GM18519 (cell line): ENCODE measurements around the gene SIM1.

ENCODE experiments used
- ATAC-seq: cut with Tn5 transposase; IDR thresholded peaks from one replicate; pipeline ENCODE4 v1.9.1; 2021; ENCODE audit warnings: mild to moderate bottlenecking, moderate library complexity; ENCODE audit not compliant: unreplicated experiment, low FRiP score

Gene SIM1

GRCh38 chr6:100458841-100459591 is 5.7 kb downstream of the SIM1 start:
- no peak for ATAC-seq

- ATAC-seq = no peak
These were observed 7.3 kb downstream of the SIM1 start for GRCh38 chr6:100457311-100457990.

GRCh38 chr6:100456908-100457235 is 7.8 kb downstream of the SIM1 start:
- ATAC-seq = no peak

GRCh38 chr6:100456141-100456907 is 8.4 kb downstream of the SIM1 start:
- ATAC-seq = no peak

- ATAC-seq = no peak
These were observed 9.2 kb downstream of the SIM1 start for GRCh38 chr6:100455230-100456124.

GRCh38 chr6:100454551-100455229 is 10.0 kb downstream of the SIM1 start:
- ATAC-seq = no peak

- no peak for ATAC-seq
These were observed 10.8 kb downstream of the SIM1 start for GRCh38 chr6:100453701-100454521.

GRCh38 chr6:100452998-100453397 is 11.7 kb downstream of the SIM1 start:
- ATAC-seq = no peak

- no peak for ATAC-seq
These were observed 13.1 kb downstream of the SIM1 start for GRCh38 chr6:100451577-100451976.

- no peak for ATAC-seq
These were observed 15.5 kb downstream of the SIM1 start for GRCh38 chr6:100449239-100449691.

- no peak for ATAC-seq
These were observed 16.6 kb downstream of the SIM1 start for GRCh38 chr6:100447900-100448748.

- no peak for ATAC-seq
These were observed 17.4 kb downstream of the SIM1 start for GRCh38 chr6:100447081-100447899.

GRCh38 chr6:100446115-100447080 is 18.3 kb downstream of the SIM1 start:
- no peak for ATAC-seq

- no peak for ATAC-seq
These were observed 19.2 kb downstream of the SIM1 start for GRCh38 chr6:100445512-100445911.

- no peak for ATAC-seq
These were observed 23.8 kb downstream of the SIM1 start for GRCh38 chr6:100440935-100441334.

- no peak for ATAC-seq
These were observed 29.4 kb downstream of the SIM1 start for GRCh38 chr6:100435299-100435698.
